Activated gamma-delta T cell treated with Interleukin-2 at 50 U/mL for 16 hours (primary cell): ENCODE data around the gene NDUFS8.

Source experiments
- DNase-seq: peaks from one replicate; pipeline ENCODE4 v3.0.0-alpha.2; 2020

NDUFS8 gene

GRCh38 chr11:68016904-68017817 is 13.3 kb upstream of the NDUFS8 start:
- DNase-seq = no peak

- DNase-seq = no peak
Measured at GRCh38 chr11:68017980-68018729, 12.3 kb upstream of the NDUFS8 start.

GRCh38 chr11:68018730-68019190 is 11.7 kb upstream of the NDUFS8 start:
- DNase-seq = no peak

GRCh38 chr11:68019486-68019885 is 11.0 kb upstream of the NDUFS8 start:
- DNase-seq = no peak

GRCh38 chr11:68020575-68020974 is 9.9 kb upstream of the NDUFS8 start:
- DNase-seq = no peak

- DNase-seq = no peak
Measured at GRCh38 chr11:68021167-68021787, 9.2 kb upstream of the NDUFS8 start.

GRCh38 chr11:68022531-68022930 is 8.0 kb upstream of the NDUFS8 start:
- DNase-seq = no peak

- DNase-seq = no peak
Measured at GRCh38 chr11:68024508-68024907, 6.0 kb upstream of the NDUFS8 start.

- DNase-seq = no peak
Measured at GRCh38 chr11:68025047-68025446, 5.4 kb upstream of the NDUFS8 start.

GRCh38 chr11:68026391-68027105 is 3.9 kb upstream of the NDUFS8 start:
- no peak for DNase-seq

GRCh38 chr11:68027667-68028066 is 2.8 kb upstream of the NDUFS8 start:
- DNase-seq = no peak

- DNase-seq = no peak
Measured at GRCh38 chr11:68028802-68029545, 1.5 kb upstream of the NDUFS8 start.

GRCh38 chr11:68031144-68031464 is 623 bp downstream of the NDUFS8 start:
- no peak for DNase-seq

- no peak for DNase-seq
Measured at GRCh38 chr11:68032003-68032402, 1.5 kb downstream of the NDUFS8 start.

GRCh38 chr11:68032997-68033707 is 2.7 kb downstream of the NDUFS8 start:
- no peak for DNase-seq

GRCh38 chr11:68033708-68034045 is 3.2 kb downstream of the NDUFS8 start:
- DNase-seq = no peak

GRCh38 chr11:68035266-68035876 is 4.9 kb downstream of the NDUFS8 start:
- DNase-seq = no peak

- DNase-seq = no peak
Measured at GRCh38 chr11:68036141-68036716, 5.7 kb downstream of the NDUFS8 start.

- no peak for DNase-seq
Measured at GRCh38 chr11:68036717-68037239, 6.3 kb downstream of the NDUFS8 start.

- DNase-seq = no peak
Measured at GRCh38 chr11:68037411-68038225, 7.1 kb downstream of the NDUFS8 start.
